ENCODE measurements around the gene NAA25.

GRCh38 chr12:112122823-112123690 lies 14.5 kb upstream of the NAA25 start:
- no peak for TF ChIP-seq CTCF (IDR thresholded peaks at IDR 0.05; ENCODE audit: extremely low read depth in 1 of 2, insufficient read depth in 1 of 2, low read depth in 1 of 2, low read length in 2 of 2)
- no peak for TF ChIP-seq FOS (IDR thresholded peaks at IDR 0.05; ENCODE audit: borderline replicate concordance, insufficient read depth, low read length)
- no peak for TF ChIP-seq JUN (IDR thresholded peaks at IDR 0.05; ENCODE audit: borderline replicate concordance, insufficient read depth, insufficient read length, low read depth)
- TF ChIP-seq POLR2AphosphoS5 (IDR thresholded peaks at IDR 0.05; ENCODE audit: insufficient read depth, low read depth, low read length) = no peak
- no peak for TF ChIP-seq MYC (IDR thresholded peaks at IDR 0.05; ENCODE audit: low read depth, low read length)
- no peak for TF ChIP-seq POLR2A (IDR thresholded peaks at IDR 0.05; ENCODE audit: low read depth, low read length)

All from endothelial cell of umbilical vein (primary cell).